Brain microvascular endothelial cell (primary cell): ENCODE results near the gene RAC2.

Experiments
- DNase-seq: peaks from one replicate; pipeline ENCODE4 v3.0.0-alpha.2; 2020
- H3K27ac ChIP-seq: fragments of 250-450 bp; sonication (Bioruptor Pico); 2 replicates; pipeline ENCODE4 v1.5.1; 2020; ENCODE audit warnings: mild to moderate bottlenecking, moderate library complexity
- H3K27me3 ChIP-seq: fragments of 250-450 bp; sonication (Bioruptor Pico); replicated peaks from 2 replicates; pipeline ENCODE4 v1.5.1; 2020; ENCODE audit warnings: mild to moderate bottlenecking
- H3K36me3 ChIP-seq: fragments of 250-450 bp; sonication (Bioruptor Pico); replicated peaks from 2 replicates; pipeline ENCODE4 v1.5.1; 2020; ENCODE audit warnings: mild to moderate bottlenecking
- H3K4me3 ChIP-seq: 2 replicates; pipeline ENCODE4 v1.5.1; 2011; ENCODE audit warnings: low read depth, mild to moderate bottlenecking, control low read depth, low read length, moderate library complexity
- in situ Hi-C: cut with HindIII; loops from 2 replicates; pipeline ENCODE4 v1.10.0; 2017; ENCODE audit warnings: low sequenced_read_pairs, low pct_ligation_motif_present
- TF ChIP-seq, protein P1 (sequence below): IDR thresholded peaks from 2 replicates; pipeline ENCODE4 v1.5.1; 2011; ENCODE audit warnings: low read depth, mild to moderate bottlenecking, moderate library complexity, low read length, control low read depth, inconsistent platforms; ENCODE audit errors: missing control alignments

The RAC2 gene

DNA sequence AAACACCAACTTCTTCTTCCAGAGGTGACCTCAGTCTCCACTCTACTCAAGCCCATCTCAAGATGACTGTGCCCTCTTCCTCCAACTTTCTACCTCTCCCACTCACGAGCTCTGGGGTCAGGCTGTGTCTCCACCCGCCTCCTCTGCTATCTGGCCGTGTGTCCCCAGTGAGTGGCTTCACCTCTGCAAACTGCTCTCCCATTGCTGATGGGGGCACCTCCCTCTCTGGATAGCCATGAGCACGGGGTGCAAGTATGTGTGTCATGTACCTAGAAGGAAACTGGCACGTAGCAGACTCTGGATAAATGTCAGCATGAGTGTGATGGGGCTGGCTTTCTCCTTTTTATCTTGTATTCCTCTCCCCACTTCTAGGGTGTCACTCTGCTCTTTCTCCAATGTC is 18.3 kb upstream of the RAC2 start:
- in situ Hi-C loops: loop anchor here (5.0 kb wide), 1 partner anchor 85 kb away; no protein-coding TSS in a partner anchor
- TF ChIP-seq, protein P1, sequence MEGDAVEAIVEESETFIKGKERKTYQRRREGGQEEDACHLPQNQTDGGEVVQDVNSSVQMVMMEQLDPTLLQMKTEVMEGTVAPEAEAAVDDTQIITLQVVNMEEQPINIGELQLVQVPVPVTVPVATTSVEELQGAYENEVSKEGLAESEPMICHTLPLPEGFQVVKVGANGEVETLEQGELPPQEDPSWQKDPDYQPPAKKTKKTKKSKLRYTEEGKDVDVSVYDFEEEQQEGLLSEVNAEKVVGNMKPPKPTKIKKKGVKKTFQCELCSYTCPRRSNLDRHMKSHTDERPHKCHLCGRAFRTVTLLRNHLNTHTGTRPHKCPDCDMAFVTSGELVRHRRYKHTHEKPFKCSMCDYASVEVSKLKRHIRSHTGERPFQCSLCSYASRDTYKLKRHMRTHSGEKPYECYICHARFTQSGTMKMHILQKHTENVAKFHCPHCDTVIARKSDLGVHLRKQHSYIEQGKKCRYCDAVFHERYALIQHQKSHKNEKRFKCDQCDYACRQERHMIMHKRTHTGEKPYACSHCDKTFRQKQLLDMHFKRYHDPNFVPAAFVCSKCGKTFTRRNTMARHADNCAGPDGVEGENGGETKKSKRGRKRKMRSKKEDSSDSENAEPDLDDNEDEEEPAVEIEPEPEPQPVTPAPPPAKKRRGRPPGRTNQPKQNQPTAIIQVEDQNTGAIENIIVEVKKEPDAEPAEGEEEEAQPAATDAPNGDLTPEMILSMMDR: no peak
- no peak for DNase-seq
- H3K27me3 ChIP-seq: no peaks in the 10 kb centered on the region
- H3K36me3 ChIP-seq: no peaks in the 10 kb centered on the region
- H3K4me3 ChIP-seq: no peak overlapping the region
- no peak overlapping the region for H3K27ac ChIP-seq

DNA sequence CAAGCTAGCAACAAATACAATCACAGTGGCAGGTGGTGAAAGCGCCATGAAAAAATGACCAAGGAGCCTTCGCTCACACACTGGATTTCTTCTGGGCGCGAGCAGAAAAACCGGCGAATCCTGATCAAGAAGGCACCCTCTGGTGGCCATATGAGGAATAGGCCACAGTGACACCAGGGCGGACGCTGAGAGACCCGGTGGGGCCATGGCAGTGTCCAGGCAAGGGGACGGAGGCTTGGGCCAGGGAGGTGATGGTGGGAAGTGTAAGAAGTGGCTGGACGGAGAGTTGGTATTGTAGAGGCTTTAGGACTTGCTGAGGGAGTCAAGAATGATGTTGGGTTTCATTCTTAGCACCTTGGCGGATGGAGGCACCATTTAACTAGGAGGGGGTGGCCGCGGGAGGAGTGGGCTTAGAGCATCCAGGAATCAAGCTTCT is 16.9 kb upstream of the RAC2 start:
- in situ Hi-C loops: loop anchor here (5.0 kb wide), 1 partner anchor 84 kb away; no protein-coding TSS in a partner anchor
- Histone ChIP-seq H3K27me3 (no peaks in the 10 kb centered on the region), H3K36me3 (no peaks in the 10 kb centered on the region), H3K27ac (no peak overlapping the region), H3K4me3 (no peak overlapping the region)
- peak; percentile 37 for DNase-seq
- TF ChIP-seq, protein P1: peak; percentile 98

DNA sequence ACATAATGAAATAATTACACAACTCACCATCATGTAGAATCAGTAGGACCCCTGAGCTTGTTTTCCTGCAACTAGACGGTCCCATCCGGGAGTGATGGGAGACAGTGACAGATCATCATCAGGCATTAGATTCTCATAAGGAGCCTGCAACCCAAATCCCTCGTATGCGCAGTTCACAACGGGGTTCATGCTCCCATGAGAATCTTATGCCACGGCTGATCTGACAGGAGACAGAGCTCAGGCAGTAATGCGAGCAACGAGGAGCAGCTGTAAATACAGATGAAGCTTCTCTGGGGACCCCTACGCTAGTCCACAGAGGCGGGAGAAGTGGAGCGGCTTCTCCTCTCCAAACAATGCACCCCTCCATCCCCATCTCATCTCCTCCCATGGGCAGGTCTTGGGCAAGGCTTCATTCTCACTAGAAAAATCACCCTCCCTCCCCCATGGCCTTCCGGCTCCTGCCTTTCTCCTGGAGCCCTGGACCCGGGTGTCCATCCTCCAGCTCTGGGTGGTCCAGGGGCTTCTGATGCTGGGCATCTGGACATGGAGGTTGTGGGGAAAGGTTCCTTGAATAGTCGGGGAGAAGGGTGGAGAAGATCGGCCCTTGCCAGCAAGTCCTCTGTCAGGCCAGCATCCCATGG is 16.2 kb upstream of the RAC2 start:
- H3K27me3 ChIP-seq: no peaks in the 10 kb centered on the region
- in situ Hi-C loops: loop anchor here (5.0 kb wide), 1 partner anchor 83 kb away; no protein-coding TSS in a partner anchor
- no peaks in the 10 kb centered on the region for H3K36me3 ChIP-seq
- H3K27ac ChIP-seq: no peak overlapping the region
- no peak for DNase-seq
- H3K4me3 ChIP-seq: no peak overlapping the region
- TF ChIP-seq, protein P1: no peak

DNA sequence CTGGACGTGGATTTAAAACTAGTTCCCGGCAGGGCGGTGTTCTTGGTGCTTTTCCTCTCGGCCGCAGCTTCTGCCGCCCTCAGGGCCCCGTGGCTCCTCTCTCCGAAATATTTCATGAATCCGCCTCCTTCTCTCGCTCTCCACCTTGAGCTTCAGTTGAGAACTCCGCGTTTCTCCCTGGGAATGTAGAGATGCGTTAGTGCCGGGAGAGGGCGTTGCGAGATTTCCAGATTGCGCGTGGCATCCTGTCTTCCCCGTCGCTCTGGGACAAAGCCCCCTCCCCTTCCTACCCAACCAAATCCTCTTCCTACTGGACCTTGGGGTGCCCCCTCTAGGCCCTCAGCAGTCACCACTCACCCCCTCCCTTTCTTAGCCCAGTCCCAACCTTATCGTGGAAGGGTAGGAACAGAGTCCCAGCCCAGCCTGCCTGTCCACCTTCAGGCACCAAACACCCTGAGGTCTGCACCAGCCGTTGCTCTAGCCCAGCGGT is 15.5 kb upstream of the RAC2 start:
- Histone ChIP-seq H3K27ac (no peak overlapping the region), H3K4me3 (peak overlapping the region; percentile 29), H3K36me3 (no peaks in the 10 kb centered on the region), H3K27me3 (no peaks in the 10 kb centered on the region)
- peak; percentile 53 for DNase-seq
- in situ Hi-C loops: loop anchor here (5.0 kb wide), 1 partner anchor 82 kb away; no protein-coding TSS in a partner anchor
- TF ChIP-seq, protein P1: peak; percentile 81

DNA sequence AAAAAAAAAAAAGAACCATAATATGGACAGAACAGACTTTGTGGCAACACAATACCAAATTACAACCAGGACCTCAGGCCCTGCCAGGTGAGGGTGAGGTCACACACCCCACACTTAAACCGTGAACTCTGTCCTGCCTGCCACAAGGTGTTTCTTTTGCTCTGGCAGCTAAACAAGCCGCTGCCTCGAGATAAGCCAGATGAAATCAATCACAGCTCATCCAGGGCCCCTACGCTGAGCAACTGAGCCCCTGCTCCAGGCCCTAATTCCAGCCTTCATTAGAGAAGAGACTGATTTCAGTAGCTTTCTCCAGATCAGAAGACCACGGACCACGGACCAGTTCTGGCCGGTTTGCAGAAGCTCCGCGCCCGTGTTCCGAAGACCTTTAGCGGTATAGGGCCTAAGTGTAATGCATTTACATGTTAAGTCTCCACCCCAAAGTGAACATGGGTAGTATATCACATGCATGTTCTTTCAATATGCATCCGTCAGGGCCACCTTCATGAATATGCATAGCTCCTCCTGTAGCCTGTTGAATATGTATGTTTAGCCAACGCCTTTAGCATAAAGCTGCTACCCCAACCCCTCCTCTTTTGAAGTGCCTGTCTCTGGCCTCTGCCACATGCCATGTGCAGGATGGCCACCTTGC is 14.8 kb upstream of the RAC2 start:
- in situ Hi-C loops: no loop called here
- Histone ChIP-seq H3K27ac (no peak overlapping the region), H3K36me3 (no peaks in the 10 kb centered on the region), H3K27me3 (no peaks in the 10 kb centered on the region), H3K4me3 (no peak overlapping the region)
- DNase-seq: no peak
- TF ChIP-seq, protein P1: no peak
